ENCODE data around the gene PRKCA.

- TF ChIP-seq NCOR1 (IDR thresholded peaks at IDR 0.05; ENCODE audit: borderline replicate concordance, low read length) (no peak), TARDBP (CRISPR knock-in tag; IDR thresholded peaks at IDR 0.05) (no peak), ZNF264 (CRISPR knock-in tag; IDR thresholded peaks at IDR 0.05) (no peak), POLR2AphosphoS5 (IDR thresholded peaks at IDR 0.05; ENCODE audit: low read depth, low read length) (no peak), E2F5 (CRISPR knock-in tag; conservative IDR thresholded peaks at IDR 0.05) (no peak), REPIN1 (CRISPR knock-in tag; IDR thresholded peaks at IDR 0.05; ENCODE audit: borderline replicate concordance, low read depth) (no peak), ZNF260 (CRISPR knock-in tag; IDR thresholded peaks at IDR 0.05; ENCODE audit: borderline replicate concordance, low read depth) (no peak)
Measured at GRCh38 chr17:66859353-66859752, 556.9 kb downstream of the PRKCA start.

All from HepG2 (cell line).